Measurements from ENCODE around the gene NOP58. TPM values are rescaled to one million over a fixed set of nuclear protein-coding genes. Genes with fewer than 3 reads are reported as not detected.
"Not testable (repeated sequence)": the region's sequence is repeated elsewhere in the genome, so short reads cannot be mapped to it uniquely, and the experiment has no call there.

NOP58 gene
- total RNA-seq, 1 donor from 2014 or later = 59.5 TPM

- DNase-seq (ENCODE audit: low read depth, low spot score) = no peak
Measured at GRCh38 chr2:202299712-202300111, 34.1 kb downstream of the NOP58 start.

GRCh38 chr2:202306034-202306433 is 40.5 kb downstream of the NOP58 start:
- no peak for DNase-seq (ENCODE audit: low read depth, low spot score)

DNA sequence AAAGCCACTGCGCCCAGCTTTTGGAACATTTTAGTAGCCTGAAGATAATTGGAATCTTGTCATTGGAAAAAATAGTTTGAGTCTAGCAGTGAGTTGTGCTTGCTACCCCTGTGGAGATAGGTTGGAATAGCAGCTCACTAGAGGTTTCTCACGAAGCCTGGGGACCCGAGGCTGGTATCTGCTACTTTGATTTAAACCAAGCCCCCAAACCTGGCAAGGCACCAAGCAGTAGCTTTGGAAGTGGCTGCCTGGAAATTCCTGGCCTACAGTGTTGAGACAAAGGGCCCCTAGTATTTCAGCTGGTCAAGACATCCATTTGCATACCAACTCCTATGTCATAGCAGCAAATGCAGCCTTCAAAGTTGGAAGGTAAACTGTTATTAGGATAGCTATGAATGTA is 42.1 kb downstream of the NOP58 start:
- no peak for DNase-seq (ENCODE audit: low read depth, low spot score)

DNA sequence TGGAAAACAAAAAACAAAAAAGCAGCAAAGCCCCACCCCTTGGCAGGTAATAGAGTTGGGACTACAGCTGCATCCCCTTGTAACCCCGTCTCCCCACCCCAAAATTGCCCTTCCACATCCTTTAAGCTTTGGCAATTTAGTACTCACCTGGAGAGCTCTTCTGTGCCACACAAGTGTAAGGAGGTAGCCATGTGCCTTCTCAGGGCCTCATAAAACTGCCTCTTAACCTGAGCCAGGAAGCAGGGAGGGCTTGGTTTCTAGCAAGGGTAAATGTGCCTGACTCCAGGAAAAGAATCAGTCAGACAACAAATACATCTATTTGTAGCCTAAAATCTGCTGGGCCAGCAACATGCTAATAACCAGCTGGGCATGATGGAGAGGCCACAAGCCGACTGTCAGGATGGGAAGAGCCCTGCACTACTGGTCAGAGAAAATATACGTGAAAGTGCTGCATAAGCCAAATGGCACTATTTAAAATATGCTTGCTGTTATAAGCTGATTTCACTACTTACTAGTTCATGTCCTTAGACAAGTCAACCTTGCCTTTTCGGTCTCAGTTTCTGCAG is 46.3 kb downstream of the NOP58 start:
- no peak for DNase-seq (ENCODE audit: low read depth, low spot score)

DNA sequence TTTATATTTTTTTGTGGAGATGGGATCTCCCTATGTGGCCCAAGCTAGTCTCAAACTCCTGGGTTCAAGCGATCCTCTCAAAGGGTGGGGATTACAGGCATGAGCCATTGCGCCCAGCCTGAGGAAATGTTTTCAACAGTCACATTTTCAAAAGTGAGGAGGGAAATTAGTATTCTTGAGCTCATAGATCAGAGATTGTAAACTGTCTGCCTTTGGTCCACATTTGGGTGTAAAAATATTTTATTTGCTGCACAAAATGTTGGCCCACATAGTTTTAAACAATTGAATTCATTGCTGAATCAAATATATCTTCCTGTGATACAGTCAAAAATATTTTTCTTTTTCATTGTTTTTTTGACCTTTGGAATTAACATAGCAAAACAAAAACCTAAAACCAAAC is 48.6 kb downstream of the NOP58 start:
- DNase-seq (ENCODE audit: low read depth, low spot score) = no peak

GRCh38 chr2:202317080-202317857 is 51.7 kb downstream of the NOP58 start:
- peak; percentile 87 for DNase-seq (ENCODE audit: low read depth, low spot score)

DNA sequence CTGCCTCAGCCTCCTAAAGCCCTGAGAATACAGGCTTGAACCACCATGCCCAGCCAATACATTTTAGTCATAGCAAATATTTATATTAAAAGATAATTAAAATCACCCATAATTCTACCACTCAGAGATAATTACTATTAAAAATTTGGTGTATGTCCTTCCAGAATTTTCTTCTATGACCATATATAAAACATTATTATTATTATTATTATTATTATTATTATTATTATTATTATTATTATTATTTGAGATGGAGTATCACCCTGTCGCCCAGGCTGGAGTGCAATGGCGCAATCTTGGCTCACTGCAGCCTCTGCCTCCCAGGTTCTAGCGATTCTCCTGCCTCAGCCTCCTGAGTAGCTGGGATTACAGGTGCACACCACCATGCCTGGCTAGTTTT is 54.8 kb downstream of the NOP58 start:
- DNase-seq (ENCODE audit: low read depth, low spot score) = not testable (repeated sequence)

DNA sequence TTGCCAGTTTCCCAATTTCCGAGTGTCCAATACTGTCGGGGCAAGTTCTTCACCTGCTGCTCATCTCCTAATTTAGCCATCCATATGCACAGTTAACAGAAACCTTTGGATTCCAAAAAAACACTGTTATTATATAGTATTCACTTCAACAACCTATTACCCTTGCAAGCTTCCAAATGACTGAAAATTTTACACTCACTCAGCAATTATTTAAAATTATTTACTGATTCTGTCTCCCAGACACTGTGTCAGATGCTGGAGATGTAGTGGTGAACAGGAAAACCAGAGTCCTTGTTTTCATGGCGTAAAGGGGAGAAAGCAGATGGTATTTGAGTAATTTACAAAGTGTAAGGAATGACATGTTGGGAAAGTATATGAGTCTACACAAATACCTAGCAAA is 56.9 kb downstream of the NOP58 start:
- no peak for DNase-seq (ENCODE audit: low read depth, low spot score)

GRCh38 chr2:202327858-202328257 is 62.3 kb downstream of the NOP58 start:
- no peak for DNase-seq (ENCODE audit: low read depth, low spot score)

DNA sequence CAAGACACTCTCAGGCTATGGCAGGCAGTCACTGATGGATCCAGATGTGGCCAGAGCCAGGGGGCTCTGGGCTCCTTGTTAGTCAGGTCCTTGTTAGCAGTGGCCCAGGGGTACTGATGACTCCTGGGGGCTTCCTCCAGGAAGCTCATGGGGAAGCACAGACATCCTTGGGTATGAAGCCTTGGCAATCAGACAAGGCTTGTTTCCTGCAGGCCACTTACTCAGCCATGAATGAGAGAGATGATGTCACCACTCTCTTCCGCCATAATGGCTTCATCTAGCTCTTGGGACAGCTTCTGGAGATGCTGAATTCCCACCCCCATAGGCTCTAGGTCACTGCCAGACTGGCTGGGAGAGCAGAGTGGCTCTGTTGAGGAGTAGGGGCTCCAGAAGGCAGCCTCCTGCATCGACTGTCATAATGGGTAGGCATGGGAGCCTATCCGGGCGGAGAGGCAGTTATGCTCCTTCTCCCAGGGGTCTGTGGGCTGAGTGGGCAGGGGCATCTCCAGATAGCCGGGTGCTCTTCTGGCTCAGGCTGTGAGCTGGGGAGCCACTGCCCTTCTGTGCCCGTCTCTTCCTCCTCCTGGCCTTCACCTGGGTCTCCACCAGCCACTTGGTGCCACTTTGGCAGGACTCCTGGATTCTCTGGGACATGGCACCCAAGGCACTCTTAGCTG is 70.4 kb downstream of the NOP58 start:
- DNase-seq (ENCODE audit: low read depth, low spot score) = peak; percentile 91

DNA sequence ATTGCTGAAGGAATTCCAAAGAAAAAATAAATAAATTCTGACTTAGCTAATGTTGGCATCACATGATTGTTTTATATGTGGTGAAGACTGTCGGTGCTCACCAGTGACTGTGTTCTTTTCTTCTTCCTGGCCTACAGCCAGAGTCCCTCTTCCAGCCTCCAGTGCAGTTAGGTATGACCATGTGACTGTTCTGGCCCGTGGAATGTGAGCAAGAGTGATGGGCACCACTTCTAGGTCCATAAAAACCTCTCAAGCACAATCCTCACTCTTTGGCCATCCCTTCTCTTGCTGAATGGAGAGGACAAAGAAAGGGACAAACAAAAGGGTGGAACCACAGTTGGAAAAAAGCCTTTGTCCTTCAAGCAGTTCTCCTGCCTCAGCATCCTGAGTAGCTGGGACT is 71.6 kb downstream of the NOP58 start:
- DNase-seq (ENCODE audit: low read depth, low spot score) = no peak

DNA sequence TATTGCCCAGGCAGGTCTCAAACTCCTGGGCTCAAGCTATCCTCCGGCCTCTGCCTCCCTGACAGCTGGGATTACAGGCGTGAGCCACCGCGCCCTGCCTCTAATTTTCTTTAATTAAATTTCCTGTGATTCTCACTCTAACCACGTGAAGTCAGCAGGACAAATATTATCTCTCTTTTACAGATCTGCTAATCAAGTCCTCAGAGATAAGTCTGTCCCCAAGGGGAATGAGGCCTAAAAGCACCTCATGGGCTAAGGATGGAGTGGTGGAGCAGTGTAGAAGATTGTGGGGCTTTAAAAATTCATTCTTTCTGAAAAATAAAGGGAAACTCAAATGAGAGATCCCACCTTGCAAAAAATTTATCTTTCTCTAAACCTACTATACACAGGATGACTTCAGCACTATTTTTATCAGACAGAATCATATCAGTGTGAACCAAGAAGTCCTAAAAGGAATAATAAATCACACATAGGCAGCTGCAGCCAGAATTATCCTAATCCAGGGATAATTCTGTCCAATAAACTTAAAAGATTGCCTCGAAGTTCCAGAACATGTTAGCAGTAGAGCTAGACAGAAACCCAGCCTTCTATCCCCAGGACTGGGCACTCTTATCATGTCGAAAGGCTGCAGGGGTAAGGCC is 72.3 kb downstream of the NOP58 start:
- DNase-seq (ENCODE audit: low read depth, low spot score) = no peak

GRCh38 chr2:202339071-202339870 is 73.7 kb downstream of the NOP58 start:
- no peak for DNase-seq (ENCODE audit: low read depth, low spot score)

DNA sequence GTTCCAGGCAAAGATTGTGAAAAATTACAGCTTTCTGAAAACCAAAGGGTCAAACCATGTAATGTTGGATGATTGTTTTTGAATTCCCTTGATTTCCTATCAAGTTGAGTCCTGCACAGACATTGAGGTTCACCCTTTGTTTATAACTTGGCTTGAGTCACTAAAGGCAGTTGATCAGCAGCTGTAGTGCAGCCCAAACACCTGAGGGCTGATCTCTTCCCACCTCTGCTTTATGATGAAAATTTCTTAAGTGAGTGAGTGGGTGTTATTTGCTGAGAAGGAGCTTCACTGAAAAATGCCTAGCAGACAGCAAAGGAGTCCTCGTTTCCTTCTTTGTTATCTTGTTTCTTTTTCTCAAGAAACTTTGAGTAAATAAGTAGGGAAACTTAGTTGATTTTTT is 78.6 kb downstream of the NOP58 start:
- DNase-seq (ENCODE audit: low read depth, low spot score) = no peak

- no peak for DNase-seq (ENCODE audit: low read depth, low spot score)
Measured at GRCh38 chr2:202346180-202346579, 80.6 kb downstream of the NOP58 start.

Other genes starting within 250 kb of the NOP58 start
- gene FZD7, start 231.9 kb upstream of the NOP58 start, total RNA-seq = 0.33 and 0.35 TPM in 2 replicates
- not detected in 2 replicates for gene KIAA2012, start 192.5 kb upstream of the NOP58 start, total RNA-seq
- 112 and 125 TPM in 2 replicates for gene SUMO1, start 27.2 kb upstream of the NOP58 start, total RNA-seq
- 34.3 and 41.7 TPM in 2 replicates for gene BMPR2, start 110.6 kb downstream of the NOP58 start, total RNA-seq

Data from pulmonary artery endothelial cell (primary cell).